HCT116 (cell line): Measurements from ENCODE around the gene RNF31. TPM values are rescaled to one million over a fixed set of nuclear protein-coding genes. Genes with fewer than 3 reads are reported as not detected.
A peak's percentile ranks its signal among the peaks of the same experiment; 100 is the strongest.

Experiments
- ATAC-seq: fragments of 200-7000 bp; cut with Tn5 transposase; 2 replicates; pipeline ENCODE4 v1.9.1; 2020; ENCODE audit warnings: mild to moderate bottlenecking, moderate library complexity
- BruUV-seq: library from RNA; stranded (reverse); fragments of 400-500 nt; replicated peaks from 2 replicates; lab custom pipeline; 2021; lab: Mats Ljungman, UMichigan
- CTCF ChIA-PET: fragments of 300-600 bp; sonication (Branson Sonifier 250); formaldehyde crosslinking; loops from one replicate; lab custom pipeline; 2021; ENCODE audit warnings: antibody characterized with exemption; lab: Charles Lee
- POLR2A ChIA-PET: fragments of 300-600, 350-600 bp; sonication (Branson Sonifier 250); formaldehyde crosslinking; loops from one replicate; lab custom pipeline; 2021; ENCODE audit warnings: antibody characterized with exemption; lab: Charles Lee
- RAD21 ChIA-PET, 2 experiments: fragments of 300-600 bp; sonication (Branson Sonifier 250); formaldehyde crosslinking; loops; one replicate each; lab custom pipeline; 2023; ENCODE audit warnings: low total read pairs in 2 of 2; ENCODE audit not compliant: uncharacterized antibody in 2 of 2, unreplicated experiment in 2 of 2, low non-redundant PET in 1 of 2; lab: Charles Lee
- DNase-seq: peaks from one replicate; pipeline ENCODE4 v3.0.0-alpha.2; 2010; ENCODE audit warnings: low read depth, low spot score
- H2AFZ ChIP-seq: fragments of 200-600 bp; shearing (Covaris generic), sonication (generic); 2 replicates; pipeline ENCODE4 v1.6.1; 2017; ENCODE audit warnings: low read depth, mixed run types, mixed read lengths, antibody characterized with exemption, low read length; ENCODE audit not compliant: poor library complexity, severe bottlenecking
- H3K27ac ChIP-seq: 2 replicates; pipeline ENCODE4 v1.5.1; 2012; ENCODE audit warnings: low read depth, low read length
- H3K27me3 ChIP-seq: fragments of 200-600 bp; sonication (generic); 2 replicates; pipeline ENCODE4 v1.6.1; 2016; ENCODE audit warnings: mixed run types, low read length, mixed read lengths; ENCODE audit not compliant: insufficient read depth
- H3K36me3 ChIP-seq, 2 experiments: fragments of 200-500 bp in 1 of 2; fragments of 200-600 bp in 1 of 2; sonication (Bioruptor generic) in 1 of 2; sonication (generic) in 1 of 2; 2 replicates each; pipeline versions ENCODE4 v1.5.1 to v1.6.1; 2014 to 2016; ENCODE audit warnings: low read length in 2 of 2, inconsistent platforms in 1 of 2, mixed read lengths in 1 of 2, mixed run types in 1 of 2; ENCODE audit not compliant: insufficient read depth in 2 of 2, control insufficient read depth in 1 of 2
- H3K4me1 ChIP-seq, 2 experiments: fragments of 200-600 bp in 1 of 2; sonication (generic) in 1 of 2; 2 replicates each; pipeline versions ENCODE4 v1.5.1 to v1.6.1; 2012 to 2017; ENCODE audit warnings: low read length in 2 of 2, inconsistent platforms in 1 of 2, mild to moderate bottlenecking in 1 of 2, mixed read lengths in 1 of 2, mixed run types in 1 of 2, moderate library complexity in 1 of 2; ENCODE audit not compliant: insufficient read depth in 2 of 2, control insufficient read depth in 1 of 2
- H3K4me2 ChIP-seq: fragments of 200-600 bp; sonication (generic); 2 replicates; pipeline ENCODE4 v1.6.1; 2017; ENCODE audit warnings: mixed run types, low read length, mixed read lengths
- H3K4me3 ChIP-seq, 2 experiments: fragments of 200-600 bp in 1 of 2; sonication (generic) in 1 of 2; replicated peaks in 1 of 2; 2 replicates each; pipeline ENCODE4 v1.5.1; 2011 to 2016; ENCODE audit warnings: low read length in 2 of 2, control low read depth in 1 of 2, low read depth in 1 of 2, mild to moderate bottlenecking in 1 of 2, mixed read lengths in 1 of 2, mixed run types in 1 of 2
- H3K79me2 ChIP-seq: fragments of 200-600 bp; sonication (generic); 2 replicates; pipeline ENCODE4 v1.6.1; 2017; ENCODE audit warnings: mild to moderate bottlenecking, mixed run types, low read length, moderate library complexity, mixed read lengths; ENCODE audit not compliant: insufficient read depth
- H3K9ac ChIP-seq: fragments of 200-600 bp; sonication (generic); 2 replicates; pipeline ENCODE4 v1.6.1; 2016; ENCODE audit warnings: low read length, mixed read lengths
- H3K9me2 ChIP-seq: fragments of 200-600 bp; sonication (generic), shearing (Covaris generic); 2 replicates; pipeline ENCODE4 v1.6.1; 2017; ENCODE audit warnings: mixed run types, mild to moderate bottlenecking, moderate library complexity; ENCODE audit not compliant: insufficient read depth
- H3K9me3 ChIP-seq, 2 experiments: fragments of 200-500 bp in 1 of 2; fragments of 200-600 bp in 1 of 2; sonication (Bioruptor generic) in 1 of 2; sonication (generic) in 1 of 2; 2 replicates each; pipeline ENCODE4 v1.6.1; 2014 to 2017; ENCODE audit warnings: low read length in 2 of 2, mixed read lengths in 2 of 2, inconsistent platforms in 1 of 2, low read depth in 1 of 2, mild to moderate bottlenecking in 1 of 2, mixed run types in 1 of 2, moderate library complexity in 1 of 2; ENCODE audit not compliant: control insufficient read depth in 1 of 2, insufficient read depth in 1 of 2
- H4K20me1 ChIP-seq: fragments of 200-600 bp; sonication (generic), shearing (Covaris generic); 2 replicates; pipeline ENCODE4 v1.6.1; 2017; ENCODE audit warnings: mixed run types, mild to moderate bottlenecking, moderate library complexity; ENCODE audit not compliant: insufficient read depth
- CBX3 ChIP-seq: IDR thresholded peaks from 2 replicates; pipeline ENCODE4 v1.6.1; 2012; ENCODE audit warnings: low read depth
- EGR1 ChIP-seq: IDR thresholded peaks from 2 replicates; pipeline ENCODE4 v1.6.1; 2012; ENCODE audit warnings: low read depth
- ELF1 ChIP-seq: IDR thresholded peaks from 2 replicates; pipeline ENCODE4 v1.6.1; 2012; ENCODE audit warnings: low read depth, borderline replicate concordance
- EZH2phosphoT487 ChIP-seq: fragments of 200-600 bp; IDR thresholded peaks from 2 replicates; pipeline ENCODE4 v1.6.1; 2018; ENCODE audit warnings: antibody characterized with exemption, borderline replicate concordance
- FOSL1 ChIP-seq: IDR thresholded peaks from 2 replicates; pipeline ENCODE4 v1.6.1; 2012; ENCODE audit warnings: low read depth
- JUND ChIP-seq: IDR thresholded peaks from 2 replicates; pipeline ENCODE4 v1.6.1; 2012
- MAX ChIP-seq: IDR thresholded peaks from 2 replicates; pipeline ENCODE4 v1.6.1; 2012
- POLR2A ChIP-seq: IDR thresholded peaks from 2 replicates; pipeline ENCODE4 v1.7.0; 2011; ENCODE audit warnings: borderline replicate concordance; ENCODE audit not compliant: insufficient read depth, insufficient read length; ENCODE audit errors: extremely low read depth
- POLR2AphosphoS5 ChIP-seq: IDR thresholded peaks from 2 replicates; pipeline ENCODE4 v1.6.1; 2011; ENCODE audit warnings: mild to moderate bottlenecking, low read depth, low read length, moderate library complexity
- RAD21 ChIP-seq: IDR thresholded peaks from 2 replicates; pipeline ENCODE4 v1.6.1; 2012; ENCODE audit warnings: low read depth, mild to moderate bottlenecking
- REST ChIP-seq: IDR thresholded peaks from 2 replicates; pipeline ENCODE4 v1.6.1; 2012; ENCODE audit warnings: low read depth
- SIN3A ChIP-seq: IDR thresholded peaks from 2 replicates; pipeline ENCODE4 v1.6.1; 2012; ENCODE audit warnings: low read depth
- YY1 ChIP-seq: IDR thresholded peaks from 2 replicates; pipeline ENCODE4 v1.6.1; 2011; ENCODE audit warnings: low read length, low read depth, moderate library complexity, mild to moderate bottlenecking; ENCODE audit not compliant: insufficient replicate concordance; ENCODE audit errors: extremely low read depth
- ZNF274 ChIP-seq: fragments of 200-500 bp; sonication (Bioruptor generic); IDR thresholded peaks from 2 replicates; pipeline ENCODE4 v1.6.1; 2014; ENCODE audit warnings: mild to moderate bottlenecking, low read depth, low read length, inconsistent platforms
- intact Hi-C: fragments of 100-400 bp; cut with micrococcal nuclease; formaldehyde crosslinking; loops from 2 replicates; pipeline ENCODE4 v1.10.0; 2022
- total RNA-seq: library from RNA; stranded (reverse); gene quantifications from one replicate; pipeline ENCODE4 v1.2.1, GENCODE V29; 2021; ENCODE audit not compliant: unreplicated experiment
- TF ChIP-seq, protein P1 (sequence below): IDR thresholded peaks from 2 replicates; pipeline ENCODE4 v1.6.1; 2012
- TF ChIP-seq, protein P2 (sequence below), 3 experiments: fragments of 200-600 bp in 1 of 3; sonication (generic) in 1 of 3; IDR thresholded peaks in 2 of 3; conservative IDR thresholded peaks in 1 of 3; 2 replicates each; pipeline ENCODE4 v1.5.1; 2012 to 2017; ENCODE audit warnings: low read depth in 2 of 3, low read length in 2 of 3, antibody characterized with exemption in 1 of 3, borderline replicate concordance in 1 of 3, control low read depth in 1 of 3, mild to moderate bottlenecking in 1 of 3, mixed read lengths in 1 of 3, mixed run types in 1 of 3, moderate library complexity in 1 of 3; ENCODE audit not compliant: insufficient read depth in 1 of 3
- TF ChIP-seq, protein P3 (sequence below): IDR thresholded peaks from 2 replicates; pipeline ENCODE4 v1.6.1; 2011; ENCODE audit warnings: mild to moderate bottlenecking, low read length, moderate library complexity; ENCODE audit not compliant: insufficient replicate concordance; ENCODE audit errors: extremely low read depth

Gene RNF31
- total RNA-seq, 1 experiment from 2014 or later = 78.0 TPM

DNA sequence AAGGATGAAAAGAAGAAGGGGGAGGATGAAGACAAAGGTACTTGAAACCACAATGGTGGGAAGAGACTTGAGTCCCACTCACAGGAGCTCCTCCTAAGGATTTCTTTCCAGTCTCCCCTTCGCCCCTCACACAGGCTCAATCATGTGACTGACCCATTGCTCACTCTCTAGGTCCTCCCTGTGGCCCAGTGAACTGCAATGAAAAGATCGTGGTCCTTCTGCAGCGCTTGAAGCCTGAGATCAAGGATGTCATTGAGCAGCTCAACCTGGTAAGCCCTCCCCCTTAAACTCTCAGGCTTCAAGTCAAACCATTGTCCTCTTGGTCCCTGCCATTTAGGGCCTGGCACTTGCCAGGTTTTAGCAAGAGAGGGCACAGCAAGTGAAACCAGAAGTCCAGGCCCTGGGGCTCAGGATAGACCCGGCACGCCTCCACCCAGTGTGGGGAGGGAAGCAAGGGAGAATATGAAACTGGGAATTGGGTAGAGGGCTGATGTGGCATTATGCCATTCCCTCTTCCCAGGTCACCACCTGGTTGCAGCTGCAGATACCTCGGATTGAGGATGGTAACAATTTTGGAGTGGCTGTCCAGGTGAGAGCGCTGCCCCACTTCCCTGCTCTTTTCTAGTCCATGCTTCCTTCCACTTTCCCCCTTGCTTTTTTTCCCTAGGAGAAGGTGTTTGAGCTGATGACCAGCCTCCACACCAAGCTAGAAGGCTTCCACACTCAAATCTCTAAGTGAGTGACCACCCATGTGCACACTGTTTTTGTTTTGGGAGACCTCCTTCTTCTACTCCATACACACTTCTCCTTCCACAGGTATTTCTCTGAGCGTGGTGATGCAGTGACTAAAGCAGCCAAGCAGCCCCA lies 9.5 kb upstream of the RNF31 start:
- DNase-seq (no peak), ATAC-seq (no peak)
- H4K20me1 ChIP-seq = no peaks in the 10 kb centered on the region
- BruUV-seq = no TSS peak
- ChIA-PET POLR2A (interaction anchor here (0.7 to 2.2 kb wide), 4 partner anchors 9 to 44 kb away, joined by 4 to 11 read pairs (median 6); partner anchors contain the start of genes DCAF11, NRL, PCK2 and PSME2), RAD21 (interaction anchor here in 1 of 2 experiments (0.5 kb wide), 1 partner anchor 22 kb away, joined by 4 read pairs; no protein-coding TSS in a partner anchor), CTCF (interaction anchor here (0.7 to 1.0 kb wide), 2 partner anchors 23 to 24 kb away, joined by 3 to 4 read pairs; partner anchors contain the start of gene IRF9)
- peak overlapping the region; percentile 96; the same call in 1 of the 2 replicates for H3K27ac ChIP-seq
- H2AFZ ChIP-seq = no peak overlapping the region
- TF ChIP-seq FOSL1 (no peak), JUND (no peak), EZH2phosphoT487 (no peak), ZNF274 (no peak), YY1 (no peak), EGR1 (no peak), ELF1 (no peak), REST (no peak), POLR2AphosphoS5 (peak; percentile 32), SIN3A (no peak), POLR2A (peak; percentile 34), CBX3 (no peak), MAX (no peak), RAD21 (no peak)
- TF ChIP-seq, protein P1, sequence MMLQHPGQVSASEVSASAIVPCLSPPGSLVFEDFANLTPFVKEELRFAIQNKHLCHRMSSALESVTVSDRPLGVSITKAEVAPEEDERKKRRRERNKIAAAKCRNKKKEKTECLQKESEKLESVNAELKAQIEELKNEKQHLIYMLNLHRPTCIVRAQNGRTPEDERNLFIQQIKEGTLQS = no peak
- TF ChIP-seq, protein P2, sequence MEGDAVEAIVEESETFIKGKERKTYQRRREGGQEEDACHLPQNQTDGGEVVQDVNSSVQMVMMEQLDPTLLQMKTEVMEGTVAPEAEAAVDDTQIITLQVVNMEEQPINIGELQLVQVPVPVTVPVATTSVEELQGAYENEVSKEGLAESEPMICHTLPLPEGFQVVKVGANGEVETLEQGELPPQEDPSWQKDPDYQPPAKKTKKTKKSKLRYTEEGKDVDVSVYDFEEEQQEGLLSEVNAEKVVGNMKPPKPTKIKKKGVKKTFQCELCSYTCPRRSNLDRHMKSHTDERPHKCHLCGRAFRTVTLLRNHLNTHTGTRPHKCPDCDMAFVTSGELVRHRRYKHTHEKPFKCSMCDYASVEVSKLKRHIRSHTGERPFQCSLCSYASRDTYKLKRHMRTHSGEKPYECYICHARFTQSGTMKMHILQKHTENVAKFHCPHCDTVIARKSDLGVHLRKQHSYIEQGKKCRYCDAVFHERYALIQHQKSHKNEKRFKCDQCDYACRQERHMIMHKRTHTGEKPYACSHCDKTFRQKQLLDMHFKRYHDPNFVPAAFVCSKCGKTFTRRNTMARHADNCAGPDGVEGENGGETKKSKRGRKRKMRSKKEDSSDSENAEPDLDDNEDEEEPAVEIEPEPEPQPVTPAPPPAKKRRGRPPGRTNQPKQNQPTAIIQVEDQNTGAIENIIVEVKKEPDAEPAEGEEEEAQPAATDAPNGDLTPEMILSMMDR (IDR thresholded peaks at IDR 0.05 in 2 of 3, conservative IDR thresholded peaks at IDR 0.05 in 1 of 3; ENCODE audit: borderline replicate concordance in 1 of 3, insufficient read depth in 1 of 3, low read depth in 2 of 3, low read length in 2 of 3) = no peak
- TF ChIP-seq, protein P3, sequence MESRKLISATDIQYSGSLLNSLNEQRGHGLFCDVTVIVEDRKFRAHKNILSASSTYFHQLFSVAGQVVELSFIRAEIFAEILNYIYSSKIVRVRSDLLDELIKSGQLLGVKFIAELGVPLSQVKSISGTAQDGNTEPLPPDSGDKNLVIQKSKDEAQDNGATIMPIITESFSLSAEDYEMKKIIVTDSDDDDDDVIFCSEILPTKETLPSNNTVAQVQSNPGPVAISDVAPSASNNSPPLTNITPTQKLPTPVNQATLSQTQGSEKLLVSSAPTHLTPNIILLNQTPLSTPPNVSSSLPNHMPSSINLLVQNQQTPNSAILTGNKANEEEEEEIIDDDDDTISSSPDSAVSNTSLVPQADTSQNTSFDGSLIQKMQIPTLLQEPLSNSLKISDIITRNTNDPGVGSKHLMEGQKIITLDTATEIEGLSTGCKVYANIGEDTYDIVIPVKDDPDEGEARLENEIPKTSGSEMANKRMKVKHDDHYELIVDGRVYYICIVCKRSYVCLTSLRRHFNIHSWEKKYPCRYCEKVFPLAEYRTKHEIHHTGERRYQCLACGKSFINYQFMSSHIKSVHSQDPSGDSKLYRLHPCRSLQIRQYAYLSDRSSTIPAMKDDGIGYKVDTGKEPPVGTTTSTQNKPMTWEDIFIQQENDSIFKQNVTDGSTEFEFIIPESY = no peak
- no peak overlapping the region for H3K9ac ChIP-seq
- no peaks in the 10 kb centered on the region for H3K9me2 ChIP-seq
- peaks cover 16 to 21% of the 10 kb centered on the region in 2 experiments for H3K36me3 ChIP-seq
- no peaks in the 10 kb centered on the region for H3K27me3 ChIP-seq
- H3K9me3 ChIP-seq = no peaks in the 10 kb centered on the region
- peak overlapping the region; percentile 85; the same call in 1 of the 2 replicates for H3K4me2 ChIP-seq
- no peak overlapping the region for H3K4me3 ChIP-seq
- H3K4me1 ChIP-seq = peaks cover 26 to 46% of the 10 kb centered on the region in 2 experiments
- intact Hi-C loops = no loop called here
- peaks cover 41% of the 10 kb centered on the region for H3K79me2 ChIP-seq
